Fibroblast of lung (primary cell): Measurements from ENCODE around the gene GAGE12G. TPM values are rescaled to one million over a fixed set of nuclear protein-coding genes. Genes with fewer than 3 reads are reported as not detected.
"Not testable (repeated sequence)": the region's sequence is repeated elsewhere in the genome, so short reads cannot be mapped to it uniquely, and the experiment has no call there.

Source experiments
- DNase-seq, 2 donors: peaks; one replicate each; pipeline versions ENCODE4 v3.0.0 to v3.0.0-alpha.2; 2010; ENCODE audit warnings: low read depth in 2 of 2
- H2AFZ ChIP-seq: 2 replicates; pipeline ENCODE4 v1.5.1; 2012; ENCODE audit warnings: low read length, control low read depth, inconsistent platforms
- H3K27ac ChIP-seq: 2 replicates; pipeline ENCODE4 v1.5.1; 2011; ENCODE audit warnings: low read length, control low read depth; ENCODE audit not compliant: insufficient read depth
- H3K27me3 ChIP-seq: 2 replicates; pipeline ENCODE4 v1.5.1; 2011; ENCODE audit warnings: mild to moderate bottlenecking, low read length; ENCODE audit not compliant: control insufficient read depth, insufficient read depth
- H3K36me3 ChIP-seq: 2 replicates; pipeline ENCODE4 v1.5.1; 2011; ENCODE audit warnings: low read length; ENCODE audit not compliant: control insufficient read depth, insufficient read depth
- H3K4me1 ChIP-seq: 2 replicates; pipeline ENCODE4 v1.5.1; 2011; ENCODE audit warnings: low read length; ENCODE audit not compliant: control insufficient read depth, insufficient read depth; ENCODE audit errors: extremely low read depth
- H3K4me2 ChIP-seq: 2 replicates; pipeline ENCODE4 v1.5.1; 2011; ENCODE audit warnings: low read length, control low read depth; ENCODE audit not compliant: insufficient read depth; ENCODE audit errors: extremely low read depth
- H3K4me3 ChIP-seq, 4 experiments: fragments of 200-600 bp in 1 of 4; sonication (generic) in 1 of 4; replicated peaks in 1 of 4; 2 replicates each; pipeline ENCODE4 v1.5.1; 2011 to 2016; ENCODE audit warnings: low read length in 4 of 4, low read depth in 3 of 4, mild to moderate bottlenecking in 3 of 4, control low read depth in 2 of 4, inconsistent platforms in 1 of 4, mixed read lengths in 1 of 4; ENCODE audit not compliant: insufficient read depth in 1 of 4; ENCODE audit errors: control extremely low read depth in 1 of 4
- H3K79me2 ChIP-seq: 2 replicates; pipeline ENCODE4 v1.5.1; 2012; ENCODE audit warnings: mild to moderate bottlenecking, low read length, inconsistent platforms; ENCODE audit not compliant: control insufficient read depth, insufficient read depth
- H3K9ac ChIP-seq: 2 replicates; pipeline ENCODE4 v1.5.1; 2011; ENCODE audit warnings: mild to moderate bottlenecking, low read length, control low read depth; ENCODE audit not compliant: insufficient read depth
- H3K9me3 ChIP-seq: 2 replicates; pipeline ENCODE4 v1.5.1; 2012; ENCODE audit warnings: low read depth, low read length; ENCODE audit not compliant: control insufficient read depth, insufficient read depth
- H4K20me1 ChIP-seq: 2 replicates; pipeline ENCODE4 v1.5.1; 2011; ENCODE audit warnings: low read length; ENCODE audit not compliant: control insufficient read depth, insufficient read depth; ENCODE audit errors: extremely low read depth
- polyA plus RNA-seq, 2 donors: library from polyadenylated mRNA; depleted of rRNA in 1 of 2; stranded (reverse) in 1 of 2; unstranded in 1 of 2; fragments of >200 nt; gene quantifications; 2 replicates each; pipeline ENCODE4 v1.2.1, GENCODE V29; 2011 to 2012; ENCODE audit warnings: missing spikeins in 1 of 2
- total RNA-seq: library from RNA; depleted of rRNA; stranded (reverse); fragments of >200 nt; gene quantifications from 2 replicates; pipeline ENCODE4 v1.2.1, GENCODE V29; 2014

Gene GAGE12G
- total and polyA plus RNA-seq, 2 donors (not counting 1 experiment from before 2014, with no cell fraction given): not detected

DNA sequence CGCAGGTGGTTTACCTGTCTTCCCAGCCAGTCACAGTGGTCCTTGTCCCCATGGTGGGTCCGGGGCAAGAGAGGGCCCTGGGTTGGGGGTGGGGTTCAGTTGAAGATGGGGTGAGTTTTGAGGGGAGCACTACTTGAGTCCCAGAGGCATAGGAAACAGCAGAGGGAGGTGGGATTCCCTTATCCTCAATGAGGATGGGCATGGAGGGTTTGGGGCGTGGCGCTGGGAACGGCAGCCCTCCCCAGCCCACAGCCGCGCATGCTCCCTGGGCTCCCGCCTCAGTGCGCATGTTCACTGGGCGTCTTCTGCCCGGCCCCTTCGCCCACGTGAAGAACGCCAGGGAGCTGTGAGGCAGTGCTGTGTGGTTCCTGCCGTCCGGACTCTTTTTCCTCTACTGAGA is 9.4 kb downstream of the GAGE12G start, which contains the start of gene GAGE12H:
GAGE12H (plus strand) TSS at position 301 of the 400 bp plus-strand sequence. CDS start 1,155 bp downstream, outside the sequence.
- DNase-seq, H3K4me1 ChIP-seq, H3K4me2 ChIP-seq, H3K4me3 ChIP-seq, H4K20me1 ChIP-seq, H3K79me2 ChIP-seq, H3K27ac ChIP-seq, H2AFZ ChIP-seq, H3K27me3 ChIP-seq, H3K36me3 ChIP-seq, H3K9ac ChIP-seq, H3K9me3 ChIP-seq: not testable (repeated sequence)

DNA sequence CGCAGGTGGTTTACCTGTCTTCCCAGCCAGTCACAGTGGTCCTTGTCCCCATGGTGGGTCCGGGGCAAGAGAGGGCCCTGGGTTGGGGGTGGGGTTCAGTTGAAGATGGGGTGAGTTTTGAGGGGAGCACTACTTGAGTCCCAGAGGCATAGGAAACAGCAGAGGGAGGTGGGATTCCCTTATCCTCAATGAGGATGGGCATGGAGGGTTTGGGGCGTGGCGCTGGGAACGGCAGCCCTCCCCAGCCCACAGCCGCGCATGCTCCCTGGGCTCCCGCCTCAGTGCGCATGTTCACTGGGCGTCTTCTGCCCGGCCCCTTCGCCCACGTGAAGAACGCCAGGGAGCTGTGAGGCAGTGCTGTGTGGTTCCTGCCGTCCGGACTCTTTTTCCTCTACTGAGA is 19.0 kb downstream of the GAGE12G start, which contains the start of gene GAGE2A:
GAGE2A (plus strand) TSS at position 301 of the 400 bp plus-strand sequence. CDS start 1,155 bp downstream, outside the sequence.
- H3K4me2 ChIP-seq, DNase-seq, H2AFZ ChIP-seq, H3K9me3 ChIP-seq, H3K27me3 ChIP-seq, H3K4me3 ChIP-seq, H3K27ac ChIP-seq, H3K79me2 ChIP-seq, H4K20me1 ChIP-seq, H3K36me3 ChIP-seq, H3K9ac ChIP-seq, H3K4me1 ChIP-seq: not testable (repeated sequence)

- not testable (repeated sequence) for H3K36me3 ChIP-seq, H3K79me2 ChIP-seq, H3K27me3 ChIP-seq, H3K4me3 ChIP-seq, H3K4me2 ChIP-seq, H3K4me1 ChIP-seq, H3K27ac ChIP-seq, H3K9me3 ChIP-seq, DNase-seq, H3K9ac ChIP-seq, H4K20me1 ChIP-seq, H2AFZ ChIP-seq
These were observed 19.7 kb downstream of the GAGE12G start for GRCh38 chrX:49589769-49590478.

DNA sequence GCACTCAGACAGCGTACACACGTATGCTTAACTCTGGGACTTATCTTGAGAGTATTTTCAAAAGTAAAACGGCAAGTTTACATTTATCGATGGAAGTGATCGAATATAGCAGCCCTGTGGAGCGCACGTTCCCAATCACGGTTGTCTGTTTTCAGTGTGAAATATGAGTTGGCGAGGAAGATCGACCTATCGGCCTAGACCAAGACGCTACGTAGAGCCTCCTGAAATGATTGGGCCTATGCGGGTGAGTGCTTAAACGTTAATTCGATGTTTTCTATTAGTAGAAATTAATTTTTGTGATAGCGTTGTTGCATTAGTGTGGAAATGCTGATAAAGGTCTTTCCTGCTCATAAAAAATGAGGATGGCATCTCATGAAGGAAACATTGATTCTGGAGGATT is 20.3 kb downstream of the GAGE12G start:
- H3K79me2 ChIP-seq, H3K9me3 ChIP-seq, H3K4me1 ChIP-seq, H3K4me3 ChIP-seq, H3K4me2 ChIP-seq, H3K36me3 ChIP-seq, H2AFZ ChIP-seq, H3K9ac ChIP-seq, H4K20me1 ChIP-seq, DNase-seq, H3K27me3 ChIP-seq, H3K27ac ChIP-seq: not testable (repeated sequence)

- H3K36me3 ChIP-seq, H3K27ac ChIP-seq, H3K9me3 ChIP-seq, H4K20me1 ChIP-seq, H2AFZ ChIP-seq, DNase-seq, H3K79me2 ChIP-seq, H3K4me3 ChIP-seq, H3K4me1 ChIP-seq, H3K4me2 ChIP-seq, H3K27me3 ChIP-seq, H3K9ac ChIP-seq: not testable (repeated sequence)
These were observed 28.5 kb downstream of the GAGE12G start, which contains the start of gene GAGE1 for GRCh38 chrX:49598720-49599119. GAGE1 (plus strand) TSS chrX:49599020; CDS start chrX:49600175, 1,155 bp downstream.
